SK-MEL-5 (cell line): ENCODE data around the gene JADE3. TPM values are rescaled to one million over a fixed set of nuclear protein-coding genes. Genes with fewer than 3 reads are reported as not detected.
A peak's percentile ranks its signal among the peaks of the same experiment; 100 is the strongest.
"Not testable (repeated sequence)": the region's sequence is repeated elsewhere in the genome, so short reads cannot be mapped to it uniquely, and the experiment has no call there.

ENCODE experiments used
- DNase-seq: peaks from one replicate; pipeline ENCODE4 v3.0.0-alpha.2; 2016; ENCODE audit warnings: low read depth, low spot score
- in situ Hi-C: cut with HindIII; loops from 2 replicates; pipeline ENCODE4 v1.10.0; 2016; ENCODE audit warnings: low sequenced_read_pairs, high pct_unique_total_duplicates, low pct_unique_long_range_greater_than_20kb
- total RNA-seq: library from RNA; depleted of rRNA; stranded (reverse); fragments of >200 nt; shearing (Covaris generic); gene quantifications from 2 replicates; pipeline ENCODE4 v1.2.3, GENCODE V29; 2014

JADE3 gene
- total RNA-seq, 1 experiment from 2014 or later: 9.4 TPM

DNA sequence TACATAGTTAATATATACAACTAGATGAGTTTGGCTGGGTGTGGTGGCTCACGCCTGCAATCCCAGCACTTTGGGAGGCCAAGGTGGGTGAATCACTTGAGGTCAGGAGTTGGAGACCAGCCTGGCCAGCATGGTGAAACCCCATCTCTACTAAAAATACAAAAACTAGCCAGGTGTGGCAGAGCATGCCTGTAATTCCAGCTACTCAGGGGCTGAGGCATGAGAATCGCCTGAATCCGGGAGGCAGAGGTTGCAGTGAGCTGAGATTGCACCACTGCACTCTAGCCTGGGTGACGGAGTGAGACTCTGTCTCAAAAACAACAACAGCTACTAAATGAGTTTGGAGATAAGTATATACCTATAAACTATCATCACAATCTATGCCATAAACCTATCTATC lies 64.8 kb downstream of the JADE3 start:
- DNase-seq, in situ Hi-C loops: not testable (repeated sequence)

DNA sequence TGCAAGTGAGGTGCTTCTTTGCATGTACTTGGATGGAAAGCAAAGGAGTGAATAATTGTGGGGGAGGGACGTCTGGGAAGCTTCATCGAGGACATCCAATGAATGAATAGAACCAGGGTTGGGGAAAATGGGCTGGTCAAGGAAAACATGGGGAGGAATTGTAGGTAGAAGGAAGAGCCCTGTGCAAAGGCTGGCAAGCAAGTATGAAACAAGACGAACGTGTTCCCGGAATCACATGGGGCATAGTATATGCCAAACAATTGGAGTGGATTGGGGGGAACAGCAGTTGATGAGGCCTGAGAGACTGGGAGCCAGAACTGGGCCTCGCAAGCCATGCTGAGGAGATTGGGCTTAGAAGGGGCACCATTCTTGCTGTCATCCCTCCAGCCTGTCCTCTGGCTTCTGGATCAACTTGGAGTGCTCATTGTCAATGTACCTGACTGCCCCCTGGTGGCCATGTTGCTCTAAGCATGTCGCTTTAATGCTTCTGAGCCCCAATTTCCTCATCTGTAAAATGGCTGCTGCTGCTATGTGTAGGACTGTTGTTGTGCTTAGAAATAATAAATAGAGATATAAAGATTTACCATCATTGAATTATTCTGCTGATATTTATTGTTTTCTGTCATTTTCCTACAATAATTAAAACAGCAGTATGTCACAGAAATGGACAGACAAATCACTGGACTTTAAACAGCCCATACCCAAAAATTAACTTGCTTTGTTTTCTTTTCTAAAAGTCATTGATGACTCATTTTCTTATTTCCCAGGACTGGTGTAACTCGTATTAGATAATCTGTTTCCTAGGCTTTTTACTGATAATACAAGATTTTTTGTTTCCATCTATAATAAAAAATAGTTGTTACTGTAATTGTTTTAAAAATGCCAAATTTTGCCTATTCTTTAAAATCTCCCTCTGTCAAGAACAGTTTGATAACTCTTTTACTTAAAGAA lies 66.4 kb downstream of the JADE3 start:
- in situ Hi-C loops: no loop called here
- peak; percentile 88 for DNase-seq

DNA sequence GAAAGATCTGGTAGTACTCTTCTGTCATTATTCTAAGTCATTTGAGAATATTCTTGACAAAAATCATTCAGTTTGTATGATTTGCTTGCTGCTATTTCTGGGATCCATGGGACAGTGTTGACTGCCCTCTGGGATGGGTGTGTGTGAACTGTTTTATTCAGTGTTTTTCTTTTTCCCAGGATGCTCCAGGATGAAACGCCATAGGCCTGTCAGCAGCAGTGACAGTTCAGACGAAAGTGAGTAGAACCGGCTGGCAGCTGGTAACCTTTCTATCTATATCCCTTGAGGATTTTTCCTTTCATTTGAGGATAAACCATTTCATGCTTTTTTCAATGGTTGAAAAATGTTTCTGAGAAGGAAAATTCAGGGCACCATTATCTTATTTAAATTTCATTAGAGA lies 72.5 kb downstream of the JADE3 start:
- in situ Hi-C loops: no loop called here

DNA sequence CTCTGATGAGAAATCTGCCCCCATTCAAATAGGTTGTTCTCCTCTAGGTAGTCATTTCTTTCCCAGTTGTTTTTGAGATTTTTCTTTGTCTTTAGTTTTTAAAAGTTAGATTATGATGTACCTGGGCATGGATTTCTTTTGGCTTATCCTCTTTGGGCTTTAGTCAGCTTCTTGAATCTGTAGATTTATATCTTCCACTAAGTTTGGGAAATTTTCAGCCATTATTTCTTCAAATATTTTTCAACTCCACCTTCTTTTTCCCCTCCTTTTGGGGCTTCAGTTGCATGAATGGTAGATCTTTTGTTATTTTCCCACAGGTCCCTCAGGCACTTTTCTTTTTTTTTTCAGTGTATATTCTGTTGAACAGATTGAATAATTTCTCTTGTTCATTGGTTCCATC lies 77.3 kb downstream of the JADE3 start:
- in situ Hi-C loops: no loop called here
- DNase-seq: no peak

More for the DNA sequence above, 72.5 kb downstream of the JADE3 start:
- no peak for DNase-seq

DNA sequence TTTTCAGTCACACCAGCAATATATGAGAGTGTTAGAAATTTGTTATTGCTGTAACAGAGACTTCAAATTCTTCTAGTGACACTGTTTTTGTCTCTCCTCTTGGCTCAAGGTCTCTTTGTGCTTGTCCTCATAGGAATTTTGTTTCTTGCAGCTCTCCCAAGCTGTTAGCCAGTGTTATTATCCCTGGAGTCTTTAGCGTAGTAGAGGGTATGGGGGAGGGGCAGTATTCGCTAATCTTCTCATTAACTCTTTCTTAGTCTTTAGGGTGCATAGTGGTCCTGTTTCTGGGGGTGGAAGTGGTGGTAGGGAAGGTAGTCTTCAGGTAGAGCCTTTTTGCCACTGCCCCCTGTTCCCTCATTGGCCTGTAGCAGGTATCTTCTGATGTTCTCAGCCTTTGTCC lies 79.4 kb downstream of the JADE3 start:
- no peak for DNase-seq
- in situ Hi-C loops: no loop called here

DNA sequence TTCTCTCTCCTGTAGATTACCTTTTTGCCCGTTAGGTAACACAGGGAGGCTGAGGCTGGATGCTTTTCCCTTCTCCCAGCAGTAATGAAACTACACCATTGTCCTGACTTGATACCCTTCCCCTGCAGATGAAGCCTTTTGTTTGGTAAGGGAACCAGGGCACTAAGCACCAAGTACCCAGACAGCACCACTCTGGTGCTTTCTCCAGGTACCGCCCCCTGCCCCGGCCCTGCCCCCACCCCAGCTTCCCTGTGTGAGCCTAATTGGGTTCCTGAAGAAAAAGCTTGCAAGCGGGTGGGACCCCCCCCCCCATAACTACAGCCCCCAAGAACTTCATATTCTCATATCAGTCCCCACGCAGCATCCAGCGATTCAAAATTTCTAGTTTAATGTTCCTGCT lies 79.8 kb downstream of the JADE3 start:
- no peak for DNase-seq
- in situ Hi-C loops: no loop called here

DNA sequence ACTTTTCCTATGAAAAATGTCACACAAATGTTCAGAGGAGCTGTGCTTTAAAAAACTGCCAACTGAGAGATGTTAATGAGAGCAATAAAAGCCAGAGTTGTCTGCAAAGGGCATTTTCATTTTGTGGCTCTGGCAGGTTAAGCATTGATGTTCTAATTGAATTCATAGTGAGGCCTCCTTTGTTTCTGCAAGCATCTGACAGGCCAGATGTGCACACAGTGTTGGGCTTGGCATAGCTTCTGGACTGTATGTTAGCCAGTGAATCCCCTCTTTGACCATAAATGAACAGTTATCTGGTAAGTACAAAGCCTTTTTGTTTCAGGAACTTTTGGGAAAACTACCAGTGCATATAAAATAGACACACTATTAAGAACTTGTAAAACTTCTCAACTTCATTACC lies 81.9 kb downstream of the JADE3 start:
- peak; percentile 93 for DNase-seq
- in situ Hi-C loops: no loop called here

DNA sequence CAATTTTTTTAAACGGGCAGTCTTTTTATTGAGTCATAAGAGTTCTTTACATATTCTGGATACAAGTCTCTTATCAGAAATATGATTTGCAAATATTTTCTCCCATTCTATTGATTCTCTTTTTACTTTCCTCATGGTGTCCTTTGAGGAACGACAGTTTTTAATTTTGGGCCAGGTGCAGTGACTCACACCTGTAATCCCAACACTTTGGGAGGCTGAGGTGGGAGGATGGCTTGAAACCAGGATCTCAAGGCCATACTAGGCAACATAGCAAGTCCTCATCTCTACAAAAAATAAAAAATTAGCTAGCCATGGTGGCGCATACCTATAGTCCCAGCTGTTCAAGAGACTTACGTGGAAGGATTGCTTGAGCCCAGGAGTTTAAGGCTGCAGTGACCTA lies 99.9 kb downstream of the JADE3 start:
- no peak for DNase-seq
- in situ Hi-C loops: no loop called here

DNA sequence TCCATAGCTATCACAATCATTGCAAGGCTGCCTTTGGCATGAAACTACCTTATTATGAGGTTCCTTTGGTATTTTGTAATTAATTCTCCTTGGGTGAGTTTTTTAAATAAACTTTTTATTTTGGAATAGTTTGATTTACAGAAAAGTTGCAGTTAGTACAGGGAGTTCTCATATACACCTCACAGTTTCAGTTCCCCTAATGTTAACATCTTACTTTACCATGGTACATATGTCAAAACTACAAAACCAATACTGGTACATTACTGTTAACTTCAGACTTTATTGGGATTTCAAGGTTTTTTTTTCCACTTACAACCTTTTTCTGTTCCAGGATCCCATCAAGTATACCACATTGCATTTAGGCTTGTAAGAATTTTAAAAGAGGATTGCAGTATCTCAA lies 114.0 kb downstream of the JADE3 start:
- in situ Hi-C loops: no loop called here
- no peak for DNase-seq

DNA sequence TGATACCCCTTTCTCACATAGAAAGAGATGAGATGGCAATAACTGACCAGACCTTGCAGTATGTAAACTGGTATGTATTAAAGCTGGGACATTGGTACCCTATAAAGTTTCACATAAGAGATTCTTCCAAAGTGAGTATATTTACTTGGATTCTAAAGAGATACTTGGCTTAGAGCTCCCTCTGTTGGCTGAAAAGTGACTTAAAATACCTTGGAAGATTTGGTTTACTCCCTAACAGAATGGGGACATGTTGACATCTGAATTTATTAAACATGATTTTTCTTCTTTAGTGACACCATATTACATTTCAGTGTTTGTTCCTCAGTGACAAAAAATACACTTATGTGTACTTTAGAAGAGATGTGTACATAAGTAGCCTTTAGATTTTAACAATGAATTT lies 118.1 kb downstream of the JADE3 start:
- in situ Hi-C loops: no loop called here
- DNase-seq: peak; percentile 78

DNA sequence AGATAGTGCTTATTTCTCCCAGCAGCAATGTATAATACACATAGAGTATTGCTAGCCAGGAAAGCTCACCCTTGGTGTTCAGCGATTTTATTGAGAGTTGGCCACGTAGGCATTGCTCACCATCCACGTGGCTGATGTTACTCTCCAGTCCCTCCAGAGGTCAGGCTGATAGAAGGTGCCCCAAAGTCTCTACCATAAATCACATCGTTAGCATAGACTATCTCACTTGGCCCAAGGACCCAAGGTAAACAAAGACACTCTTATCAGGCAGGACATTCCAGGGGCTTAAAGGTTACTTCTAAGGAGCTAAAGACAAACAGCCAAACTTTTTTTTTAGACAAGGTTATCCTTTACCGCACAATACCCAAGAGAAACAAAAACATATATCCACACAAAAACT lies 135.8 kb downstream of the JADE3 start:
- in situ Hi-C loops: no loop called here
- peak; percentile 27 for DNase-seq

DNA sequence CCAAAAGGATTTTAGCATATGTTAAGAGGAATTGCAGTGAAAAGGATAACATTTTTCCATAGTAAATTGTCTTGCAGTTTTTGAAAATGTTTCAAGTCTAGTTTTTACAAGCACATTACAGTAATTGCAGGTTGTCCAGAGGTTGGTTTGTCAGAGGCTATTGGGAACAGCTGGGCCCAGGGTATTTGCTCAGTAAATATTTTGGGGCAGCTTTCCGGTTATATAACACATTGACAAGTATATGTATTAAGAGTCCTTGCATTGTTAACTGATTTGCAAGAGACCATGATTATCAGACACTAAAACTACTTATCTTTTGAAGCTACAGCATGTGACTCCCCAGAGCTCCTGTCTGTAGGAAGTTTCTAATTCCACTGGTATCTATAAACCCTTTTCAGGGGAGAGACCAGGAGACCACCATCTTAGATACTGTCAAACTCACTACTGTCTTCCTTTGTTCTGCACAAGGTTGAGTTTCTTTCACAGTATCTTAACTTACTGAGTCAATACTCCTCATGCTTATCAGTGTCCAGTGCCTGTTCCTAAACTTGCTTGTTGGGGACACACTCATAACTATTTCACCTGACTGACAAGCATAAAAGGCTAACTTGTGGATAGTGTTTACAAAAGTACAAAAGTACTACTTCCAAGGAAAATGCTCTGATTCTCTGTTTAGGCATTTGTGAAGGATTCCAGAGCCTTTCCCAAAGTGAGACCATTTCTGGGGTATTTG lies 147.1 kb downstream of the JADE3 start:
- no peak for DNase-seq
- in situ Hi-C loops: no loop called here

DNA sequence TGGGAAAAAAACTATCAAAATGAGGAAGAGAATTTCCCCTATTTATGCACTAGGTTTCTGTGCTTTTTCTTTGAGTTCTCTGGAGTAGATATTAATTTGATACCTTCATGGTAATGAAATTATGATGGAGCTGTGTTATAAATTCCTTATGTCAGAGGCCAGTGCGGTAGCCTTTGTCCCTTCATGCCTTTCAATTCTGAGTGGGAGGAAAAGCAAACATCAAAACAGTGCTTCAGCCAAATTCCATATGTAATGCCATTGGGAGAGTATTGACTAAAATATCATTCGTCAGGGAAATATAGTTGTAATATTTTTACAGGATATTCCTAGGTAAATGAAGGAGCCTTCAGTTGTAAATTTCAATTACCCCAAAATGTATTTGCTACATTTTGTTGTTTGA lies 148.5 kb downstream of the JADE3 start:
- in situ Hi-C loops: no loop called here

DNA sequence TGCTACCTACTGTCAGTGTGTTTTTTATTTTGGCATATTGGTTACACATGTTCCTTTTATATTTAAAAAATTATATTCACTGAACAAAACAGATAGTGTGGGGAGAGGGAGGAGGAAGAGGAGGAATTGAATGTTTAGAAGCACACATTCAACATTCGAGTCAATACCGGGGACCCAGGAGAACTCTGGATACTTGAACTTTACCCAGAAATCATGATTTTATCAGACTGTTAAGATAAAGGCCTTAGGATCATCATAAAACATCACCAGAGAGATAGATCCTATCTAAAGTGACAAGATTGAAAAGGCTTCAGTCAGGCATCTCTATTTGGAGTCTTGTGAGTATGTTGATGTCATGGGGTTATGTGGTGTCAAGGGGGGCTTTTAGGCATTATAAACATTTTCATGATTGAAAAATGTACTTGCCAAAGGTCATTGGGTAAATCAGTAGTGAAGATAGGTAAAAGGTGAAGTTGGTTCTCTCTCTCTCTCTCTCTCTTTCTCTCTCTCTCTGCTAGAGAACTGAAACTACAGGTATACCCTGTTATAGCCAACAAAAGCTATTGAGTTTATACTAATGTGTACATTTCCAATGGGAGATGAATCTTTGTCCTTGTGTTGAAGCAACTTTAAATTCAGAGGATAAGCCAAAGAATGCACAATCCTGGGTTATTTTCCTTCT lies 149.2 kb downstream of the JADE3 start:
- no peak for DNase-seq
- in situ Hi-C loops: no loop called here

More for the DNA sequence above, 148.5 kb downstream of the JADE3 start:
- no peak for DNase-seq

DNA sequence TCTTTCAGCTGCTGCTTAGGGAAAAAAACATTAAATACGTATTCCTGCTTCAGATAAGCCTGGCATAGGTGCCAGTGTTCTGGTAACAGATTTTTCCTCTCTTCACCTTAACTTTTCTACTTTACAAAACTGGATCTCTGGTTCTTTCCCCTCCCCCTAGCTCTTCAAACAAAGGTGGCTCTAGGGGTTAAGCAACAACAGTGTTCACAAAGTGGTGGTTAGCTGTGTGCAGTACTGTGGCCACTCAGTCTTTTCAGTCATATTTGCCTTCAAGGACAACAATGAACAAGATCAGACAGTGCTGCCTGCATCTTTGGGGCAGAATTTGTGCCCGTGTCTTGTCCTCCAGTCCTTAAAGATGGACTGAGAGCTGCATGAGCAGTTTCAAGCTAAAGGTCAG lies 151.0 kb downstream of the JADE3 start:
- in situ Hi-C loops: no loop called here
- DNase-seq: no peak

DNA sequence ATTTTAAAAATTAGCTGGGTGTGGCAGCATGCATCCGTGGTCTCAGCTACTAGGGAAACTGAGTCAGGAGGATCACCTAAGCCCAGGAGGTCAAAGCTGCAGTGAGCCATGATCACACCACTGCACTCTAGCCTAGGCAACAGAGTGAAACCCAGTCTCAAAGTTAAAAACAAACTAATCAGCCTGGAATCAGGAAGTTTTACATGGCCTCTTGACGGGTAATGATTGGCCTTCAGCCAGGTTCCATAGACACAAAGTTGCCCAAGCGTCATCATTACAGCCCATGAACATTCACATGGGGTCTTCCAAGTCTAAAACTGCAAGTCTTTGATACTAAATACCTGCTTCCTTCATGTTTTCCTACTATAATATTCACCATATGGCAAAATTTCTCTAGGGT lies 156.0 kb downstream of the JADE3 start:
- in situ Hi-C loops: no loop called here
- DNase-seq: no peak

DNA sequence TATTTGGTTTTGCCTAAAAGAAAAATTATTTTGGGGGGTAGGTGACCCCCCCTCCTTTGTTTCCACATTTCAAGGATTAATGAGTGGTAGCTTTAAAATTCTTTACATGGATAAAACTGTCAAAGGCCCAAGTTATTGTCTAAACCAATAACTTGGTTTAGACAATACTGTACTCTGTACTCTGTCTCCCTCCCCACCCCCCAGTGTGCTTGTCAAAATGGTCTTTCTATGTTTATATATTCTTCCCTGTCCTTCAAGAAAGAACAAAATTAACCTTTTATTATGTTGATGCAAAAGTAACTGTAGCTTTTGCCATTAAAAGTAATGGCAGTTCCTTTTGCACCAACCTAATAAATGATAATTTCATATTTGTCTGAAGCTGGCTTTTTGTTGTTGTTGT lies 156.5 kb downstream of the JADE3 start:
- in situ Hi-C loops: no loop called here
- no peak for DNase-seq
